Measurements from ENCODE around the gene ITGB4.

DNA sequence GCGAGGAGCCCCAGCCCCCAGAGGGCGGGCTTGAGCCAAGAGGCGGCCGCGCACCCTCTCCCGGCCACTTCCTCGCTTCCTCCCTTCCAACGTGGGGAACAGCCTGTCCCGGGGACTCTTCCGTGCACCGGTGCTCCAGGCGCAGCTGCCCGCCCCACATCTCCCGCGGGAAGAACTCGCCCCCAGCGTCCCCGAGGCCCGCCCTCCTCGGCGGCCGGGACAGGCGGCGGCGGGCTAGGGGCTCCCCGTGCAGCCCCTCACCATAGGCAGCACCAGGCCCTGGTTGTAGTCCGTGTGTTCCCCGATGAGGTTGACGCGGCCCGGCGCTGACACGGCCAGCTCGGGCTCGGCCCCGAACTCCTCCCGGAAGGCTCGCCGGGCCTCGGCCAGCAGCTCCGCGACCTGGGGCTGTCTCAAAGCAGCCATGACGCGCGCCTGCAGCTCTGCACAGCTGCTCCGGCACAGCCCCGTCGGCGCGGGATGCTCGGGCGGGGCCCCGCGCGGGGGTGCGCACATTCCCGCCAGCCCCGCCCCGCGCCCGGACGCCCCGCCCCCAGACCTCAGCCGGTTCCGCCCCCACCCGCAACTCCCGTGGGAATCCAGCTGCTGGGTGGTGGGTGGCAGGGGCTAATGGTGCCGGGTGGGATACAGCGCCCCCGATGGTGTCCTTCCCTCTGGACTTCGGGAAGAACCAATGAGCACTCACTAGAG is 43.6 kb downstream of the ITGB4 start, which contains the start of gene GALK1:
- TF ChIP-seq, protein P1, sequence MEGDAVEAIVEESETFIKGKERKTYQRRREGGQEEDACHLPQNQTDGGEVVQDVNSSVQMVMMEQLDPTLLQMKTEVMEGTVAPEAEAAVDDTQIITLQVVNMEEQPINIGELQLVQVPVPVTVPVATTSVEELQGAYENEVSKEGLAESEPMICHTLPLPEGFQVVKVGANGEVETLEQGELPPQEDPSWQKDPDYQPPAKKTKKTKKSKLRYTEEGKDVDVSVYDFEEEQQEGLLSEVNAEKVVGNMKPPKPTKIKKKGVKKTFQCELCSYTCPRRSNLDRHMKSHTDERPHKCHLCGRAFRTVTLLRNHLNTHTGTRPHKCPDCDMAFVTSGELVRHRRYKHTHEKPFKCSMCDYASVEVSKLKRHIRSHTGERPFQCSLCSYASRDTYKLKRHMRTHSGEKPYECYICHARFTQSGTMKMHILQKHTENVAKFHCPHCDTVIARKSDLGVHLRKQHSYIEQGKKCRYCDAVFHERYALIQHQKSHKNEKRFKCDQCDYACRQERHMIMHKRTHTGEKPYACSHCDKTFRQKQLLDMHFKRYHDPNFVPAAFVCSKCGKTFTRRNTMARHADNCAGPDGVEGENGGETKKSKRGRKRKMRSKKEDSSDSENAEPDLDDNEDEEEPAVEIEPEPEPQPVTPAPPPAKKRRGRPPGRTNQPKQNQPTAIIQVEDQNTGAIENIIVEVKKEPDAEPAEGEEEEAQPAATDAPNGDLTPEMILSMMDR (IDR thresholded peaks at IDR 0.05) = peak in 5 of 6 experiments; percentile 58 to 93 (median 67)
- TF ChIP-seq POLR2AphosphoS5 (IDR thresholded peaks at IDR 0.05) = peak; percentile 45 to 65

Data from upper lobe of left lung (tissue), 4 donors.